ENCODE measurements around the gene DGKE.

- TF ChIP-seq CTCF (IDR thresholded peaks at IDR 0.05), result no peak
- no peak for TF ChIP-seq ZFX (IDR thresholded peaks at IDR 0.05; ENCODE audit: borderline replicate concordance)
Observed at GRCh38 chr17:56881685-56882295, 47.8 kb downstream of the DGKE start.

All from 22Rv1 (cell line).